DND-41 (cell line): Measurements from ENCODE around the gene TRAPPC5.

Experiments used
- ATAC-seq: fragments of 200-7000 bp; cut with Tn5 transposase; 3 replicates; pipeline ENCODE4 v1.9.1; 2021; ENCODE audit warnings: low read depth; ENCODE audit not compliant: insufficient read depth
- DNase-seq: peaks from one replicate; pipeline ENCODE4 v3.0.0-alpha.2; 2020
- H2AFZ ChIP-seq: 2 replicates; pipeline ENCODE4 v1.6.0; 2012; ENCODE audit warnings: low read depth, low read length
- H3K27ac ChIP-seq: 2 replicates; pipeline ENCODE4 v1.5.1; 2012; ENCODE audit warnings: low read length, inconsistent platforms
- H3K27me3 ChIP-seq: fragments of 200-600 bp; sonication (generic); 2 replicates; pipeline ENCODE4 v1.6.0; 2012; ENCODE audit warnings: low read length, mild to moderate bottlenecking, inconsistent platforms; ENCODE audit not compliant: insufficient read depth, poor library complexity
- H3K36me3 ChIP-seq: 2 replicates; pipeline ENCODE4 v1.5.1; 2012; ENCODE audit warnings: low read length, inconsistent platforms; ENCODE audit not compliant: insufficient read depth
- H3K4me1 ChIP-seq: 2 replicates; pipeline ENCODE4 v1.5.1; 2012; ENCODE audit warnings: mild to moderate bottlenecking, low read length; ENCODE audit not compliant: insufficient read depth
- H3K4me2 ChIP-seq: 2 replicates; pipeline ENCODE4 v1.6.0; 2012; ENCODE audit warnings: mild to moderate bottlenecking, moderate library complexity, low read length, inconsistent platforms; ENCODE audit not compliant: insufficient read depth
- H3K4me3 ChIP-seq, 2 experiments: fragments of 200-600 bp in 1 of 2; shearing (Covaris generic) in 1 of 2; 2 replicates each; pipeline ENCODE4 v1.5.1; 2012 to 2016; ENCODE audit warnings: inconsistent platforms in 2 of 2, low read length in 2 of 2, mild to moderate bottlenecking in 2 of 2, low read depth in 1 of 2, moderate library complexity in 1 of 2
- H3K79me2 ChIP-seq: 2 replicates; pipeline ENCODE4 v1.6.0; 2012; ENCODE audit warnings: low read length, inconsistent platforms; ENCODE audit not compliant: insufficient read depth
- H3K9ac ChIP-seq: 2 replicates; pipeline ENCODE4 v1.6.0; 2012; ENCODE audit warnings: low read depth, mild to moderate bottlenecking, inconsistent platforms, low read length, moderate library complexity
- H3K9me3 ChIP-seq: 2 replicates; pipeline ENCODE4 v1.5.1; 2012; ENCODE audit warnings: low read length, moderate library complexity, mild to moderate bottlenecking, inconsistent platforms; ENCODE audit not compliant: insufficient read depth, severe bottlenecking
- H4K20me1 ChIP-seq: 2 replicates; pipeline ENCODE4 v1.6.0; 2012; ENCODE audit warnings: low read length; ENCODE audit not compliant: insufficient read depth
- CTCF ChIP-seq: IDR thresholded peaks from 2 replicates; pipeline ENCODE4 v1.5.1; 2012; ENCODE audit warnings: borderline replicate concordance, low read length, moderate library complexity, mild to moderate bottlenecking; ENCODE audit not compliant: poor library complexity, severe bottlenecking; ENCODE audit errors: extremely low read depth
- EZH2 ChIP-seq: IDR thresholded peaks from 3 replicates; pipeline ENCODE4 v1.6.1; 2012; ENCODE audit warnings: borderline replicate concordance, low read depth, mild to moderate bottlenecking, moderate library complexity, low read length, inconsistent platforms; ENCODE audit not compliant: severe bottlenecking

The TRAPPC5 gene

GRCh38 chr19:7715671-7716070 lies 35.0 kb downstream of the TRAPPC5 start:
- Histone ChIP-seq H3K79me2 (no peaks in the 10 kb centered on the region), H3K9ac (no peak overlapping the region), H3K27ac (no peak overlapping the region), H2AFZ (no peak overlapping the region), H3K36me3 (no peaks in the 10 kb centered on the region), H4K20me1 (no peaks in the 10 kb centered on the region), H3K4me2 (no peak overlapping the region), H3K4me1 (no peaks in the 10 kb centered on the region; the same call in 1 of the 2 replicates), H3K4me3 (no peak overlapping the region), H3K27me3 (no peaks in the 10 kb centered on the region), H3K9me3 (no peaks in the 10 kb centered on the region)
- ATAC-seq (no peak), DNase-seq (no peak)
- TF ChIP-seq CTCF (no peak), EZH2 (no peak)

GRCh38 chr19:7716762-7717161 lies 36.1 kb downstream of the TRAPPC5 start:
- H3K79me2 ChIP-seq = no peaks in the 10 kb centered on the region
- no peak overlapping the region for H3K27ac ChIP-seq
- no peak overlapping the region for H3K9ac ChIP-seq
- no peaks in the 10 kb centered on the region for H3K9me3 ChIP-seq
- TF ChIP-seq CTCF (no peak), EZH2 (no peak)
- H2AFZ ChIP-seq = no peak overlapping the region
- DNase-seq (no peak), ATAC-seq (no peak)
- H3K4me1 ChIP-seq = no peaks in the 10 kb centered on the region; the same call in 1 of the 2 replicates
- no peaks in the 10 kb centered on the region for H4K20me1 ChIP-seq
- no peaks in the 10 kb centered on the region for H3K27me3 ChIP-seq
- H3K4me3 ChIP-seq = no peak overlapping the region
- no peaks in the 10 kb centered on the region for H3K36me3 ChIP-seq
- H3K4me2 ChIP-seq = no peak overlapping the region

GRCh38 chr19:7718668-7719067 lies 38.0 kb downstream of the TRAPPC5 start:
- Histone ChIP-seq H3K27me3 (no peaks in the 10 kb centered on the region), H3K9me3 (no peaks in the 10 kb centered on the region), H3K27ac (no peak overlapping the region), H4K20me1 (no peaks in the 10 kb centered on the region), H3K4me2 (no peak overlapping the region), H3K4me1 (no peaks in the 10 kb centered on the region; the same call in 1 of the 2 replicates), H3K36me3 (no peaks in the 10 kb centered on the region), H3K4me3 (no peak overlapping the region), H3K9ac (no peak overlapping the region), H3K79me2 (no peaks in the 10 kb centered on the region), H2AFZ (no peak overlapping the region; the same call in 1 of the 2 replicates)
- ATAC-seq (no peak), DNase-seq (no peak)
- TF ChIP-seq CTCF (no peak), EZH2 (no peak)

GRCh38 chr19:7720351-7720750 lies 39.7 kb downstream of the TRAPPC5 start:
- TF ChIP-seq CTCF (no peak), EZH2 (no peak)

More at GRCh38 chr19:7720351-7720750, 39.7 kb downstream of the TRAPPC5 start:
- H4K20me1 ChIP-seq = no peaks in the 10 kb centered on the region
- H3K9me3 ChIP-seq = no peaks in the 10 kb centered on the region
- no peak for ATAC-seq
- H3K36me3 ChIP-seq = no peaks in the 10 kb centered on the region
- H3K9ac ChIP-seq = no peak overlapping the region
- no peaks in the 10 kb centered on the region for H3K27me3 ChIP-seq
- H3K27ac ChIP-seq = no peak overlapping the region
- no peaks in the 10 kb centered on the region; the same call in 1 of the 2 replicates for H3K4me1 ChIP-seq
- H2AFZ ChIP-seq = no peak overlapping the region
- no peaks in the 10 kb centered on the region for H3K79me2 ChIP-seq
- H3K4me2 ChIP-seq = no peak overlapping the region
- no peak overlapping the region for H3K4me3 ChIP-seq
- DNase-seq = no peak
